Upper lobe of left lung (tissue), 6 donors: ENCODE data around the gene RNF212B. TPM values are rescaled to one million over a fixed set of nuclear protein-coding genes. Genes with fewer than 3 reads are reported as not detected.
"Not testable (repeated sequence)": the region's sequence is repeated elsewhere in the genome, so short reads cannot be mapped to it uniquely, and the experiment has no call there.

Experiments
- ATAC-seq, 2 donors: fragments of 200-7000 bp; cut with Tn5 transposase; one replicate each; pipeline ENCODE4 v1.9.1; 2022; ENCODE audit warnings: mild to moderate bottlenecking in 2 of 2, moderate library complexity in 2 of 2; ENCODE audit not compliant: low FRiP score in 2 of 2
- DNase-seq, 2 donors: peaks; one replicate each; pipeline ENCODE4 v3.0.0-alpha.2; 2019 to 2020
- H3K27ac ChIP-seq, 4 donors: fragments of 200-600 bp; sonication (generic); one replicate each; pipeline ENCODE4 v1.5.1; 2016 to 2019
- H3K27me3 ChIP-seq, 4 donors: fragments of 200-600 bp; sonication (generic); one replicate each; pipeline ENCODE4 v1.5.1; 2017 to 2019
- H3K36me3 ChIP-seq, 4 donors: fragments of 200-600 bp; sonication (generic); one replicate each; pipeline ENCODE4 v1.5.1; 2016 to 2019
- H3K4me1 ChIP-seq, 4 donors: fragments of 200-600 bp; sonication (generic); one replicate each; pipeline ENCODE4 v1.5.1; 2018 to 2019
- H3K4me3 ChIP-seq, 4 donors: fragments of 200-600 bp; sonication (generic); one replicate each; pipeline ENCODE4 v1.5.1; 2017 to 2019; ENCODE audit warnings: mild to moderate bottlenecking in 2 of 4, moderate library complexity in 1 of 4
- H3K9me3 ChIP-seq, 4 donors: fragments of 200-600 bp; sonication (generic); one replicate each; pipeline ENCODE4 v1.5.1; 2018 to 2019
- EP300 ChIP-seq, 4 donors: sonication (generic); formaldehyde crosslinking; IDR thresholded peaks; one replicate each; pipeline ENCODE4 v1.5.1; 2017; ENCODE audit warnings: antibody characterized with exemption in 4 of 4, control low read depth in 2 of 4
- POLR2A ChIP-seq, 4 donors: fragments of 450-650 bp; IDR thresholded peaks; one replicate each; pipeline ENCODE4 v1.5.1; 2016 to 2017; ENCODE audit warnings: antibody characterized with exemption in 4 of 4, mild to moderate bottlenecking in 2 of 4
- POLR2AphosphoS5 ChIP-seq, 2 donors: sonication (generic); formaldehyde crosslinking; IDR thresholded peaks; one replicate each; pipeline ENCODE4 v1.5.1; 2017; ENCODE audit warnings: antibody characterized with exemption in 2 of 2
- WGBS, 2 donors: methylation state at CpG; one replicate each; pipeline ENCODE4 v1.1.5; 2017 to 2018; 5-methylcytosine and 5-hydroxymethylcytosine counted together
- total RNA-seq, 6 donors: library from RNA; depleted of rRNA in 4 of 6; stranded (reverse); fragments of >200 nt in 4 of 6; gene quantifications; one replicate each; pipeline versions ENCODE4 v1.1.0 to v1.2.1, GENCODE V29; 2016 to 2021
- TF ChIP-seq, protein P1 (sequence below), 6 experiments: fragments of 450-650 bp in 4 of 6; fragments of 200-600 bp in 2 of 6; sonication (generic) in 2 of 6; IDR thresholded peaks; one replicate each; pipeline ENCODE4 v1.5.1; 2016 to 2019; ENCODE audit warnings: antibody characterized with exemption in 6 of 6
- donor health status: DM: no; HTN: no; CAD: no; lungs with moderate emphysema.
- donor health status: DM: no; HTN: yes; CAD: no; lungs with severe emphysema.

Gene RNF212B
- total RNA-seq, 6 donors from 2014 or later, result not detected

DNA sequence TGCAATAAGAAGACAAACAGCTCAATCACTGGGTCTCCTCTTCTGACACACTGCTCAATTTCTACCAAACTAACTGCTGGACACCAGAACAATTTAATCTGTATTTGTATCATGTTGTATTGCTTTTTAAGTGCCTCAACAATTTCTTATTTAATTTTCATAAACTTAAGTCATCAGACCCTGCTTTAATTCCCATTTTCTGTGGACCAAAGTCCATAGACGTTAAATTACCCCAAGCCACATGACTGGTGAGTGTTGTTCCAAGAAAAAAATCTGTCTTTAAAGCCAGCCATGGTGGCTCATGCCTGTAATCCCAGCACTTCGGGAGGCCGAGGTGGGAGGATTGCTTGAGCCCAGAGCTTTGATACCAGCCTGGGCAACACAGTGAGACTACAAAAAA lies 39.5 kb downstream of the RNF212B start:
- TF ChIP-seq POLR2AphosphoS5 (IDR thresholded peaks at IDR 0.05) (no peak), POLR2A (IDR thresholded peaks at IDR 0.05) (no peak), EP300 (IDR thresholded peaks at IDR 0.05) (no peak)
- TF ChIP-seq, protein P1, sequence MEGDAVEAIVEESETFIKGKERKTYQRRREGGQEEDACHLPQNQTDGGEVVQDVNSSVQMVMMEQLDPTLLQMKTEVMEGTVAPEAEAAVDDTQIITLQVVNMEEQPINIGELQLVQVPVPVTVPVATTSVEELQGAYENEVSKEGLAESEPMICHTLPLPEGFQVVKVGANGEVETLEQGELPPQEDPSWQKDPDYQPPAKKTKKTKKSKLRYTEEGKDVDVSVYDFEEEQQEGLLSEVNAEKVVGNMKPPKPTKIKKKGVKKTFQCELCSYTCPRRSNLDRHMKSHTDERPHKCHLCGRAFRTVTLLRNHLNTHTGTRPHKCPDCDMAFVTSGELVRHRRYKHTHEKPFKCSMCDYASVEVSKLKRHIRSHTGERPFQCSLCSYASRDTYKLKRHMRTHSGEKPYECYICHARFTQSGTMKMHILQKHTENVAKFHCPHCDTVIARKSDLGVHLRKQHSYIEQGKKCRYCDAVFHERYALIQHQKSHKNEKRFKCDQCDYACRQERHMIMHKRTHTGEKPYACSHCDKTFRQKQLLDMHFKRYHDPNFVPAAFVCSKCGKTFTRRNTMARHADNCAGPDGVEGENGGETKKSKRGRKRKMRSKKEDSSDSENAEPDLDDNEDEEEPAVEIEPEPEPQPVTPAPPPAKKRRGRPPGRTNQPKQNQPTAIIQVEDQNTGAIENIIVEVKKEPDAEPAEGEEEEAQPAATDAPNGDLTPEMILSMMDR (IDR thresholded peaks at IDR 0.05), result no peak
- ATAC-seq (no peak), DNase-seq (no peak)
- Histone ChIP-seq H3K27ac (no peak overlapping the region), H3K4me3 (no peak overlapping the region), H3K27me3 (no peaks in the 10 kb centered on the region), H3K4me1 (no peaks in the 10 kb centered on the region), H3K9me3 (no peaks in the 10 kb centered on the region), H3K36me3 (peaks cover 0 to 21% (median 10%) of the 10 kb centered on the region in 4 donors)
- 89 to 96% methylated on average over 3 of the region's 3 CpGs for WGBS, 2 donors

DNA sequence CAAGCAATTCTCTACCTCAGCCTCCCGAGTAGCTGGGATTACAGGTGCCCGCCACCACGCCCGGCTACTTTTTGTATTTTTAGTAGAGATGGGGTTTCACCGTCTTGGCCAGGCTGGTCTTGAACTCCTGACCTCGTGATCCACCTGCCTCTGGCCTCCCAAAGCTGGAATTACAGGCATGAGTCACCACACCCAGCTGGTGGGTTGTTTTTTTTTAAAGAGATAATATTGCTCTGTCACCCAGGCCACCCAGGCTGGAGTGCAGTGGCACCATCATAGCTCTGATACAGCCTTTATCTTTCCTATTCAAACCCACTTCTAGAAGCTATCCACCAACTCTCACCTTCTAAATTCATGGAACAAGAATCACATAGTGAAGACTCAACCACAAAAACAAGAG lies 40.2 kb downstream of the RNF212B start:
- not testable (repeated sequence) for H3K27ac ChIP-seq, ATAC-seq, H3K4me1 ChIP-seq, H3K9me3 ChIP-seq, H3K27me3 ChIP-seq, H3K4me3 ChIP-seq, DNase-seq
- H3K36me3 ChIP-seq, result peaks cover 0 to 21% (median 10%) of the 10 kb centered on the region in 4 donors
- WGBS, 2 donors, result 90 to 93% methylated on average over 6 of the region's 6 CpGs

- Histone ChIP-seq H3K9me3 (no peaks in the 10 kb centered on the region), H3K27me3 (no peaks in the 10 kb centered on the region), H3K4me3 (no peak overlapping the region), H3K36me3 (peaks cover 0 to 14% (median 3%) of the 10 kb centered on the region in 4 donors), H3K27ac (no peak overlapping the region), H3K4me1 (peaks cover 5 to 16% (median 12%) of the 10 kb centered on the region in 4 donors)
- WGBS, 2 donors, result 89 to 92% methylated on average over 6 of the region's 6 CpGs
- DNase-seq (no peak), ATAC-seq (no peak)
- TF ChIP-seq POLR2A (IDR thresholded peaks at IDR 0.05), result no peak
- no peak for TF ChIP-seq EP300 (IDR thresholded peaks at IDR 0.05)
- TF ChIP-seq POLR2AphosphoS5 (IDR thresholded peaks at IDR 0.05), result no peak
- TF ChIP-seq, protein P1 (IDR thresholded peaks at IDR 0.05), result no peak
Measured at GRCh38 chr14:23281247-23281646, 43.5 kb downstream of the RNF212B start.

GRCh38 chr14:23284654-23285529 lies 47.2 kb downstream of the RNF212B start:
- DNase-seq (no peak), ATAC-seq (no peak)
- Histone ChIP-seq H3K27me3 (no peaks in the 10 kb centered on the region), H3K4me3 (peak overlapping the region; percentile 58 to 91 (median 88)), H3K36me3 (peaks cover 0 to 7% (median 0%) of the 10 kb centered on the region in 4 donors), H3K27ac (peak overlapping the region; percentile 90 to 98 (median 94)), H3K4me1 (peaks cover 11 to 24% (median 19%) of the 10 kb centered on the region in 4 donors), H3K9me3 (no peaks in the 10 kb centered on the region)
- 24 to 28% methylated on average over 9 of the region's 9 CpGs for WGBS, 2 donors
- TF ChIP-seq, protein P1 (IDR thresholded peaks at IDR 0.05), result no peak
- TF ChIP-seq POLR2A (IDR thresholded peaks at IDR 0.05) (no peak), EP300 (IDR thresholded peaks at IDR 0.05) (no peak), POLR2AphosphoS5 (IDR thresholded peaks at IDR 0.05) (no peak)

GRCh38 chr14:23285530-23286019 lies 47.8 kb downstream of the RNF212B start:
- Histone ChIP-seq H3K4me1 (peaks cover 11 to 24% (median 19%) of the 10 kb centered on the region in 4 donors), H3K4me3 (peak overlapping the region; percentile 58 to 91 (median 88)), H3K27ac (peak overlapping the region; percentile 90 to 98 (median 94)), H3K9me3 (no peaks in the 10 kb centered on the region), H3K27me3 (no peaks in the 10 kb centered on the region), H3K36me3 (peaks cover 0 to 7% (median 0%) of the 10 kb centered on the region in 4 donors)
- peak; percentile 23 to 61 for ATAC-seq
- no peak for DNase-seq
- WGBS, 2 donors, result 0% methylated on average over 3 to 19 of the region's 22 CpGs
- TF ChIP-seq, protein P1 (IDR thresholded peaks at IDR 0.05), result no peak
- TF ChIP-seq EP300 (IDR thresholded peaks at IDR 0.05) (no peak), POLR2A (IDR thresholded peaks at IDR 0.05) (no peak), POLR2AphosphoS5 (IDR thresholded peaks at IDR 0.05) (no peak)
